Glutamatergic neuron (in vitro differentiated cells): Measurements from ENCODE around the gene HTT. TPM values are rescaled to one million over a fixed set of nuclear protein-coding genes. Genes with fewer than 3 reads are reported as not detected.

Experiments used
- DNase-seq: peaks from one replicate; pipeline ENCODE4 v3.0.0; 2022
- H3K27ac Mint-ChIP-seq: one replicate; pipeline ENCODE4 v1.8.0; 2020; ENCODE audit warnings: mild to moderate bottlenecking, mixed read lengths, inconsistent platforms; ENCODE audit not compliant: unreplicated experiment
- H3K27me3 Mint-ChIP-seq: one replicate; pipeline ENCODE4 v1.8.0; 2020; ENCODE audit warnings: mild to moderate bottlenecking, moderate library complexity, mixed read lengths, inconsistent platforms; ENCODE audit not compliant: unreplicated experiment
- H3K36me3 Mint-ChIP-seq: one replicate; pipeline ENCODE4 v1.8.0; 2020; ENCODE audit warnings: mild to moderate bottlenecking, mixed read lengths, inconsistent platforms; ENCODE audit not compliant: unreplicated experiment
- H3K4me1 Mint-ChIP-seq: one replicate; pipeline ENCODE4 v1.8.0; 2020; ENCODE audit warnings: mild to moderate bottlenecking, low read depth, mixed read lengths, inconsistent platforms; ENCODE audit not compliant: unreplicated experiment
- H3K4me3 Mint-ChIP-seq: one replicate; pipeline ENCODE4 v1.8.0; 2020; ENCODE audit warnings: mild to moderate bottlenecking, mixed read lengths, inconsistent platforms; ENCODE audit not compliant: unreplicated experiment
- H3K9me3 Mint-ChIP-seq: one replicate; pipeline ENCODE4 v1.8.0; 2020; ENCODE audit warnings: mild to moderate bottlenecking, moderate library complexity, mixed read lengths, inconsistent platforms; ENCODE audit not compliant: unreplicated experiment
- total RNA-seq: library from RNA; stranded (reverse); fragmentation: NEBNext Ultra II Directional; extraction: Animal tissue kit (Norgen Biotek cat#: 25700); gene quantifications from one replicate; pipeline ENCODE4 v1.2.1, GENCODE V29; 2021; ENCODE audit not compliant: unreplicated experiment
- TF ChIP-seq, protein P1 (sequence below): fragments of 200-600 bp; sonication (generic); IDR thresholded peaks from one replicate; pipeline ENCODE4 v1.5.0; 2021; ENCODE audit not compliant: partially characterized antibody, unreplicated experiment

The HTT gene
- total RNA-seq, 1 donor from 2014 or later, result 107 TPM

GRCh38 chr4:3290476-3290875, 216.0 kb downstream of the HTT start:
- Mint-ChIP-seq H3K4me1 (peaks cover 16% of the 10 kb centered on the region), H3K36me3 (no peaks in the 10 kb centered on the region), H3K9me3 (peaks cover 10% of the 10 kb centered on the region), H3K4me3 (no peak overlapping the region), H3K27me3 (peaks cover 16% of the 10 kb centered on the region), H3K27ac (no peak overlapping the region)
- DNase-seq, result no peak
- TF ChIP-seq, protein P1, sequence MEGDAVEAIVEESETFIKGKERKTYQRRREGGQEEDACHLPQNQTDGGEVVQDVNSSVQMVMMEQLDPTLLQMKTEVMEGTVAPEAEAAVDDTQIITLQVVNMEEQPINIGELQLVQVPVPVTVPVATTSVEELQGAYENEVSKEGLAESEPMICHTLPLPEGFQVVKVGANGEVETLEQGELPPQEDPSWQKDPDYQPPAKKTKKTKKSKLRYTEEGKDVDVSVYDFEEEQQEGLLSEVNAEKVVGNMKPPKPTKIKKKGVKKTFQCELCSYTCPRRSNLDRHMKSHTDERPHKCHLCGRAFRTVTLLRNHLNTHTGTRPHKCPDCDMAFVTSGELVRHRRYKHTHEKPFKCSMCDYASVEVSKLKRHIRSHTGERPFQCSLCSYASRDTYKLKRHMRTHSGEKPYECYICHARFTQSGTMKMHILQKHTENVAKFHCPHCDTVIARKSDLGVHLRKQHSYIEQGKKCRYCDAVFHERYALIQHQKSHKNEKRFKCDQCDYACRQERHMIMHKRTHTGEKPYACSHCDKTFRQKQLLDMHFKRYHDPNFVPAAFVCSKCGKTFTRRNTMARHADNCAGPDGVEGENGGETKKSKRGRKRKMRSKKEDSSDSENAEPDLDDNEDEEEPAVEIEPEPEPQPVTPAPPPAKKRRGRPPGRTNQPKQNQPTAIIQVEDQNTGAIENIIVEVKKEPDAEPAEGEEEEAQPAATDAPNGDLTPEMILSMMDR, result no peak

DNA sequence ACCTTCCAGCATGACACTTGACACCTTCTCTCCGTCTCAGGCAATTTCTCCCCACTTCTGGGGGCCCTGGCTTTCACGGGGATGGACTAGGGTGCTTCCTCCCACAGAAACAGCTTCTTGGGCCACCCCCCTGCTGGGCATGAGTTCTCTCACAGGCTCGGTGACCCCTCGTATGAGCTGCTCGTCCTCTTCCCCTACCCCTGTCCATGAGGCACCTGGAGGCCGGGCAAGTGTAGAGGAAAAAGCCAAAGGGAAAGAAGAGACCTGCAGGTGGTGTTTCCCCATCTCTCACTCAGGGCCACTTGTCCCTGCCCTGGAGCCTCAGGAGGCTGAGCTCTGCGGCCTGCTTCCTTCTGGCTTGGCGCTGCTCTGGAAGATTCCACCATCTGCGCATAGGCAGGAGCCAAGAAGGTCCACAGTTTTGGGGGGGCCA, 216.4 kb downstream of the HTT start:
- Mint-ChIP-seq H3K27ac (no peak overlapping the region), H3K4me1 (peaks cover 16% of the 10 kb centered on the region), H3K27me3 (peaks cover 16% of the 10 kb centered on the region), H3K36me3 (no peaks in the 10 kb centered on the region), H3K4me3 (no peak overlapping the region), H3K9me3 (peaks cover 13% of the 10 kb centered on the region)
- DNase-seq, result no peak
- TF ChIP-seq, protein P1, result no peak

DNA sequence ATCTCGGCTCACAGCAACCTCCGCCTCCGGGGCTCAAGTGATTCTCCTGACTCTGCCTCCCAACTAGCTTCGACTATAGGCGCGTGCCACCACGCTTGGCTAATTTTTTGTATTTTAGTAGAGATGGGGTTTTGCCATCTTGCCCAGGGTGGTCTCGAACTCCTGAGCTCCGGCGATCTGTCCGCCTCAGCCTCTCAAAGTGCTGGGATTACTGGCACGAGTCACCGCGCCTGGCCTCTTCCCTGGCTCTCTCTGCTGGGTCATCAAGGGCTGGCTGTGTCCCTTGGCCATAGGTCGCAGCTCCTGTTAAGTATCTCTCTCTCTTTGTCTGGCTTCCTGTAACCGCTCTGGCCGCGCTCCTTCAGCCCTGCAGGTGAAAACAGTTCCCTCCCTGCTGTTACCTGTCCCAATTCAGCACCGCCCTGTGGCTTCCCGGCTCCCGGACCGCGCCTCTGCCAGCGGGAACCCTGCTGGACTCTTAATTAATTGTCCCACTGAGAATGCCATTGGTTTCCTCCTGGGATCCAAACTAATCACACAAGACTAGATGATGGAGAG, 217.0 kb downstream of the HTT start:
- H3K27me3 Mint-ChIP-seq, result peaks cover 20% of the 10 kb centered on the region
- H3K27ac Mint-ChIP-seq, result peak overlapping the region; percentile 66
- peak overlapping the region; percentile 94 for H3K4me3 Mint-ChIP-seq
- peaks cover 16% of the 10 kb centered on the region for H3K4me1 Mint-ChIP-seq
- H3K36me3 Mint-ChIP-seq, result no peaks in the 10 kb centered on the region
- DNase-seq, result no peak
- TF ChIP-seq, protein P1, result no peak
- H3K9me3 Mint-ChIP-seq, result peaks cover 13% of the 10 kb centered on the region

GRCh38 chr4:3291969-3292570, 217.6 kb downstream of the HTT start:
- peak overlapping the region; percentile 94 for H3K4me3 Mint-ChIP-seq
- peaks cover 19% of the 10 kb centered on the region for H3K27me3 Mint-ChIP-seq
- peak overlapping the region; percentile 66 for H3K27ac Mint-ChIP-seq
- H3K9me3 Mint-ChIP-seq, result peaks cover 11% of the 10 kb centered on the region
- no peaks in the 10 kb centered on the region for H3K36me3 Mint-ChIP-seq
- peak; percentile 64 for DNase-seq
- H3K4me1 Mint-ChIP-seq, result peaks cover 14% of the 10 kb centered on the region
- TF ChIP-seq, protein P1, result no peak
